Upper lobe of left lung (tissue), 4 donors: Measurements from ENCODE around the gene CEP164.

Experiments used
- EP300 ChIP-seq, 4 donors: sonication (generic); formaldehyde crosslinking; IDR thresholded peaks; one replicate each; pipeline ENCODE4 v1.5.1; 2017; ENCODE audit warnings: antibody characterized with exemption in 4 of 4, control low read depth in 2 of 4
- POLR2A ChIP-seq, 4 donors: fragments of 450-650 bp; IDR thresholded peaks; one replicate each; pipeline ENCODE4 v1.5.1; 2016 to 2017; ENCODE audit warnings: antibody characterized with exemption in 4 of 4, mild to moderate bottlenecking in 2 of 4
- TF ChIP-seq, protein P1 (sequence below), 6 experiments: fragments of 450-650 bp in 4 of 6; fragments of 200-600 bp in 2 of 6; sonication (generic) in 2 of 6; IDR thresholded peaks; one replicate each; pipeline ENCODE4 v1.5.1; 2016 to 2019; ENCODE audit warnings: antibody characterized with exemption in 6 of 6

DNA sequence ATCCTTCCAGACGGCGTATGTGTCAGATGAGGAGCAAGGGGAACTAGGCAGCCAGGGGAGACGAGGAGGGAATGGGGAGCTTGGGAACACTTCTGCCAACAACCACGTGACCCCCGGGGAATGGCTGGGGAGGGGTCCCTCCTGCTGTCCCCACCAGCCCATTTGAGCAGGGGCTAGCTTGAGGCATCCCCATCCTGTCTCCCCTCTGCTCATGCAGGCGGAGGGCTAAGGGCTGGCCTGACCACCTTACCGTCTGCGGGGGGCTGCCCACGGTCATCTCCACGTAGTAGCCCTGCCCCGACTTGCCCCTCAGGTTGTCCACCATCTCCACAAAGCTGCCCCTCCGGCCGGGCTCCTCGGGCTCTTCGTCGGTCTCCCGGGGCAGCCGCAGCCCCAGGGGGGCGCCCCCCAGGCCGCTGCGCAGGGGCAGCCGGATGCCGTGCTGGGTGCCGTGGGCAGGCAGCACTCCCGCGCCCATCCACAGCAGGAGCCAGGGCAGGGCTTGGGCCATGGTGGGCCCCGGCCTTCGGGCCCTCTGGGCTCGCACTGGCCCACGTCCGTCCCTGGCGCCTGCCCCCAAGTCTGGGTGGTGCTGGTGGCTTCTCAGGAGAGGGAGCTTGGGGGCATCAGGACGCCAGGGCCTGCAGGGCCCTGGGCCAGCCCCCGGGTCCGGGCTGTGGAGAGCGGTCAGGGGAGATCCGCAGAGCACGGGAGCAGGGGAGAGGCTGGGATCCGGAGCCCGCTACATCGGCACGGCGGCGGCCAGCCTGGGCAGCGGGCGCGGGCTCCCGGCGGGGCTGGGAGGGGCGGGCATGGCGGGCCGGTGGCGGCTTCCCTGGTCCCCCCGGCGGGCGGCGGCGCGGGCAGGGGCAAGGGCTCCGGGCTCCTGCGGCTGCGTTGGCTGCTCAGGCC lies 12.1 kb upstream of the CEP164 start:
- TF ChIP-seq, protein P1, sequence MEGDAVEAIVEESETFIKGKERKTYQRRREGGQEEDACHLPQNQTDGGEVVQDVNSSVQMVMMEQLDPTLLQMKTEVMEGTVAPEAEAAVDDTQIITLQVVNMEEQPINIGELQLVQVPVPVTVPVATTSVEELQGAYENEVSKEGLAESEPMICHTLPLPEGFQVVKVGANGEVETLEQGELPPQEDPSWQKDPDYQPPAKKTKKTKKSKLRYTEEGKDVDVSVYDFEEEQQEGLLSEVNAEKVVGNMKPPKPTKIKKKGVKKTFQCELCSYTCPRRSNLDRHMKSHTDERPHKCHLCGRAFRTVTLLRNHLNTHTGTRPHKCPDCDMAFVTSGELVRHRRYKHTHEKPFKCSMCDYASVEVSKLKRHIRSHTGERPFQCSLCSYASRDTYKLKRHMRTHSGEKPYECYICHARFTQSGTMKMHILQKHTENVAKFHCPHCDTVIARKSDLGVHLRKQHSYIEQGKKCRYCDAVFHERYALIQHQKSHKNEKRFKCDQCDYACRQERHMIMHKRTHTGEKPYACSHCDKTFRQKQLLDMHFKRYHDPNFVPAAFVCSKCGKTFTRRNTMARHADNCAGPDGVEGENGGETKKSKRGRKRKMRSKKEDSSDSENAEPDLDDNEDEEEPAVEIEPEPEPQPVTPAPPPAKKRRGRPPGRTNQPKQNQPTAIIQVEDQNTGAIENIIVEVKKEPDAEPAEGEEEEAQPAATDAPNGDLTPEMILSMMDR (IDR thresholded peaks at IDR 0.05) = no peak
- no peak for TF ChIP-seq POLR2A (IDR thresholded peaks at IDR 0.05)
- TF ChIP-seq EP300 (IDR thresholded peaks at IDR 0.05) = no peak
